ENCODE results near the gene MYBPC2. TPM values are rescaled to one million over a fixed set of nuclear protein-coding genes. Genes with fewer than 3 reads are reported as not detected.

The MYBPC2 gene
- total RNA-seq, 2 donors from 2014 or later = 0.86 to 1.3 TPM

GRCh38 chr19:50489461-50490011 lies 56.8 kb downstream of the MYBPC2 start:
- ATAC-seq (replicated peaks in 1 of 2) = no peak
- no peak overlapping the region for H3K27ac Mint-ChIP-seq

GRCh38 chr19:50490411-50490811 lies 57.7 kb downstream of the MYBPC2 start:
- peaks cover under 1 to 9% of the 10 kb centered on the region in 2 donors for H3K36me3 Mint-ChIP-seq (ENCODE audit: insufficient read depth in 2 of 2)
- peaks cover 12% of the 10 kb centered on the region for H3K27me3 Mint-ChIP-seq (ENCODE audit: low read depth)
- no peak overlapping the region for H3K4me3 Mint-ChIP-seq
- no peak for ATAC-seq (replicated peaks in 1 of 2)
- peaks cover 0 to under 1% of the 10 kb centered on the region in 2 donors for H3K9me3 Mint-ChIP-seq
- peaks cover 29% of the 10 kb centered on the region for H3K4me1 Mint-ChIP-seq (ENCODE audit: low read depth)
- no peak overlapping the region for H3K27ac Mint-ChIP-seq
- DNase-seq = no peak

More at GRCh38 chr19:50489461-50490011, 56.8 kb downstream of the MYBPC2 start:
- peaks cover 0 to 2% of the 10 kb centered on the region in 2 donors for H3K9me3 Mint-ChIP-seq
- DNase-seq = no peak
- H3K36me3 Mint-ChIP-seq (ENCODE audit: insufficient read depth in 2 of 2) = peaks cover 2 to 13% of the 10 kb centered on the region in 2 donors
- no peak overlapping the region for H3K4me3 Mint-ChIP-seq
- peaks cover 12% of the 10 kb centered on the region for H3K27me3 Mint-ChIP-seq (ENCODE audit: low read depth)
- H3K4me1 Mint-ChIP-seq (ENCODE audit: low read depth) = peaks cover 29% of the 10 kb centered on the region

- Mint-ChIP-seq H3K9me3 (no peaks in the 10 kb centered on the region), H3K4me3 (no peak overlapping the region), H3K27ac (no peak overlapping the region), H3K27me3 (ENCODE audit: low read depth) (peaks cover 12% of the 10 kb centered on the region), H3K36me3 (ENCODE audit: insufficient read depth in 2 of 2) (peaks cover 0 to 5% of the 10 kb centered on the region in 2 donors), H3K4me1 (ENCODE audit: low read depth) (peaks cover 29% of the 10 kb centered on the region)
- DNase-seq = no peak
- ATAC-seq (replicated peaks in 1 of 2) = no peak
These were observed 58.3 kb downstream of the MYBPC2 start for GRCh38 chr19:50490991-50491472.

GRCh38 chr19:50492303-50493052 lies 59.8 kb downstream of the MYBPC2 start:
- peaks cover 12% of the 10 kb centered on the region for H3K27me3 Mint-ChIP-seq (ENCODE audit: low read depth)
- peak; percentile 40 to 56 for DNase-seq
- H3K27ac Mint-ChIP-seq = peak overlapping the region; percentile 58
- peaks cover 19% of the 10 kb centered on the region for H3K4me1 Mint-ChIP-seq (ENCODE audit: low read depth)
- no peaks in the 10 kb centered on the region for H3K36me3 Mint-ChIP-seq (ENCODE audit: insufficient read depth in 2 of 2)
- H3K4me3 Mint-ChIP-seq = peak overlapping the region; percentile 19 to 52
- peak; percentile 86 to 93 for ATAC-seq (replicated peaks in 1 of 2)
- no peaks in the 10 kb centered on the region for H3K9me3 Mint-ChIP-seq

- H3K4me3 Mint-ChIP-seq = no peak overlapping the region
- H3K27ac Mint-ChIP-seq = no peak overlapping the region
- DNase-seq = no peak
- H3K36me3 Mint-ChIP-seq (ENCODE audit: insufficient read depth in 2 of 2) = no peaks in the 10 kb centered on the region
- no peaks in the 10 kb centered on the region for H3K9me3 Mint-ChIP-seq
- peaks cover 12% of the 10 kb centered on the region for H3K27me3 Mint-ChIP-seq (ENCODE audit: low read depth)
- H3K4me1 Mint-ChIP-seq (ENCODE audit: low read depth) = peaks cover 13% of the 10 kb centered on the region
- no peak for ATAC-seq (replicated peaks in 1 of 2)
These were observed 60.5 kb downstream of the MYBPC2 start for GRCh38 chr19:50493171-50493570.

GRCh38 chr19:50494186-50495019 lies 61.7 kb downstream of the MYBPC2 start:
- Mint-ChIP-seq H3K36me3 (ENCODE audit: insufficient read depth in 2 of 2) (no peaks in the 10 kb centered on the region), H3K4me3 (no peak overlapping the region), H3K27me3 (ENCODE audit: low read depth) (peaks cover 12% of the 10 kb centered on the region), H3K9me3 (no peaks in the 10 kb centered on the region), H3K4me1 (ENCODE audit: low read depth) (peaks cover 13% of the 10 kb centered on the region), H3K27ac (no peak overlapping the region)
- DNase-seq (no peak), ATAC-seq (replicated peaks in 1 of 2) (no peak)

GRCh38 chr19:50495020-50495531 lies 62.4 kb downstream of the MYBPC2 start:
- no peak for DNase-seq
- Mint-ChIP-seq H3K36me3 (ENCODE audit: insufficient read depth in 2 of 2) (no peaks in the 10 kb centered on the region), H3K4me1 (ENCODE audit: low read depth) (peaks cover 13% of the 10 kb centered on the region), H3K4me3 (no peak overlapping the region), H3K9me3 (no peaks in the 10 kb centered on the region), H3K27ac (no peak overlapping the region), H3K27me3 (ENCODE audit: low read depth) (peaks cover 12% of the 10 kb centered on the region)
- no peak for ATAC-seq (replicated peaks in 1 of 2)

GRCh38 chr19:50496189-50497021 lies 63.7 kb downstream of the MYBPC2 start:
- Mint-ChIP-seq H3K27ac (no peak overlapping the region), H3K9me3 (no peaks in the 10 kb centered on the region), H3K4me1 (ENCODE audit: low read depth) (peaks cover 11% of the 10 kb centered on the region), H3K27me3 (ENCODE audit: low read depth) (peaks cover 10% of the 10 kb centered on the region), H3K36me3 (ENCODE audit: insufficient read depth in 2 of 2) (no peaks in the 10 kb centered on the region), H3K4me3 (no peak overlapping the region)
- no peak for ATAC-seq (replicated peaks in 1 of 2)
- DNase-seq = no peak

GRCh38 chr19:50497022-50497405 lies 64.3 kb downstream of the MYBPC2 start:
- Mint-ChIP-seq H3K4me3 (no peak overlapping the region), H3K4me1 (ENCODE audit: low read depth) (peaks cover 5% of the 10 kb centered on the region), H3K9me3 (no peaks in the 10 kb centered on the region), H3K27me3 (ENCODE audit: low read depth) (peaks cover 4% of the 10 kb centered on the region), H3K27ac (no peak overlapping the region), H3K36me3 (ENCODE audit: insufficient read depth in 2 of 2) (no peaks in the 10 kb centered on the region)
- no peak for ATAC-seq (replicated peaks in 1 of 2)
- DNase-seq = no peak

GRCh38 chr19:50498219-50499056 lies 65.7 kb downstream of the MYBPC2 start:
- Mint-ChIP-seq H3K9me3 (no peaks in the 10 kb centered on the region), H3K27me3 (ENCODE audit: low read depth) (no peaks in the 10 kb centered on the region), H3K36me3 (ENCODE audit: insufficient read depth in 2 of 2) (no peaks in the 10 kb centered on the region), H3K4me1 (ENCODE audit: low read depth) (no peaks in the 10 kb centered on the region), H3K27ac (no peak overlapping the region), H3K4me3 (no peak overlapping the region)
- ATAC-seq (replicated peaks in 1 of 2) (no peak), DNase-seq (no peak)

GRCh38 chr19:50500060-50500752 lies 67.5 kb downstream of the MYBPC2 start:
- DNase-seq (no peak), ATAC-seq (replicated peaks in 1 of 2) (peak in 1 of 2 donors; percentile 28)
- Mint-ChIP-seq H3K27me3 (ENCODE audit: low read depth) (no peaks in the 10 kb centered on the region), H3K4me1 (ENCODE audit: low read depth) (no peaks in the 10 kb centered on the region), H3K27ac (no peak overlapping the region), H3K36me3 (ENCODE audit: insufficient read depth in 2 of 2) (no peaks in the 10 kb centered on the region), H3K9me3 (no peaks in the 10 kb centered on the region), H3K4me3 (no peak overlapping the region)

All from activated T-cell treated with anti-CD3 and anti-CD28 coated beads, Interleukin-2, amount 50 U/mL, for 72 hours (primary cell).